Measurements from ENCODE around the gene BACH1.

DNA sequence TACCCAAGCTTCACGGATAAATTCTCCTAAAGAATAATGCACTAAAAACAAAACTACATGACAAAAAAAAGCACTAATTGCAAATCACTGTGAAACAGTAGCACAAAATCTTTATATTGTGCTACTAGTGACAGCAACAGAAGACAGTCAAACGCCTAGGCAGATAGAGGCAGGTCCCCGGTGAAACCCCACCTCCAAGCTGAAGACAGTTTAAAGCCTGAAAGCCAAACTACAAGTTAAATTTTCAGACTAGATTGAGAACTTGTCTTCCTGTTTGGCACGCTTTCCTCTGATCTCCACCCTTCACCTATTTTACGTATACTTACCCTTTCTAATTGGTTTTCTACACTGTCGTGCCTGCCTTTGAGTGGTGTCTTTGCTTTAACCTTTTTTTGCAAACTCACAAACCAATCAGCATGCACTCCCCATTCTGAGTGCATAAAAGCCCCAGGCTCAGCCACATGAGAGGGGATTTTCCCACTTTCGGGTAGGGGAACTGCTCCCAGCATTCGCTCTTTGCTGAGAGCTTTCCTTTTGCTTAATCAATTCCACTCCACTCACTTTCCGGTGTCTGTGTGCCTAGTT lies 3.6 kb upstream of the BACH1 start:
- TF ChIP-seq, protein P1, sequence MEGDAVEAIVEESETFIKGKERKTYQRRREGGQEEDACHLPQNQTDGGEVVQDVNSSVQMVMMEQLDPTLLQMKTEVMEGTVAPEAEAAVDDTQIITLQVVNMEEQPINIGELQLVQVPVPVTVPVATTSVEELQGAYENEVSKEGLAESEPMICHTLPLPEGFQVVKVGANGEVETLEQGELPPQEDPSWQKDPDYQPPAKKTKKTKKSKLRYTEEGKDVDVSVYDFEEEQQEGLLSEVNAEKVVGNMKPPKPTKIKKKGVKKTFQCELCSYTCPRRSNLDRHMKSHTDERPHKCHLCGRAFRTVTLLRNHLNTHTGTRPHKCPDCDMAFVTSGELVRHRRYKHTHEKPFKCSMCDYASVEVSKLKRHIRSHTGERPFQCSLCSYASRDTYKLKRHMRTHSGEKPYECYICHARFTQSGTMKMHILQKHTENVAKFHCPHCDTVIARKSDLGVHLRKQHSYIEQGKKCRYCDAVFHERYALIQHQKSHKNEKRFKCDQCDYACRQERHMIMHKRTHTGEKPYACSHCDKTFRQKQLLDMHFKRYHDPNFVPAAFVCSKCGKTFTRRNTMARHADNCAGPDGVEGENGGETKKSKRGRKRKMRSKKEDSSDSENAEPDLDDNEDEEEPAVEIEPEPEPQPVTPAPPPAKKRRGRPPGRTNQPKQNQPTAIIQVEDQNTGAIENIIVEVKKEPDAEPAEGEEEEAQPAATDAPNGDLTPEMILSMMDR (IDR thresholded peaks at IDR 0.05; ENCODE audit: low read depth, low read length, poor library complexity, severe bottlenecking): no peak
- TF ChIP-seq EZH2phosphoT487 (IDR thresholded peaks at IDR 0.05; ENCODE audit: borderline replicate concordance, low read length): no peak
